ENCODE measurements around the gene IMPA2.

The IMPA2 gene

GRCh38 chr18:12014521-12015415, 33.5 kb downstream of the IMPA2 start:
- H3K4me3 ChIP-seq (ENCODE audit: low read depth, low read length) = no peak overlapping the region
- no peak for TF ChIP-seq CTCF (IDR thresholded peaks at IDR 0.05; ENCODE audit: low read depth, low read length)

- H3K4me3 ChIP-seq (ENCODE audit: low read depth, low read length) = no peak overlapping the region
- no peak for TF ChIP-seq CTCF (IDR thresholded peaks at IDR 0.05; ENCODE audit: low read depth, low read length)
These were observed 34.2 kb downstream of the IMPA2 start for GRCh38 chr18:12015416-12016062.

GRCh38 chr18:12017081-12017480, 35.8 kb downstream of the IMPA2 start:
- H3K4me3 ChIP-seq (ENCODE audit: low read depth, low read length) = no peak overlapping the region
- no peak for TF ChIP-seq CTCF (IDR thresholded peaks at IDR 0.05; ENCODE audit: low read depth, low read length)

- no peak overlapping the region for H3K4me3 ChIP-seq (ENCODE audit: low read depth, low read length)
- TF ChIP-seq CTCF (IDR thresholded peaks at IDR 0.05; ENCODE audit: low read depth, low read length) = no peak
These were observed 37.6 kb downstream of the IMPA2 start for GRCh38 chr18:12018861-12019260.

GRCh38 chr18:12021077-12021476, 39.8 kb downstream of the IMPA2 start:
- no peak for TF ChIP-seq CTCF (IDR thresholded peaks at IDR 0.05; ENCODE audit: low read depth, low read length)
- no peak overlapping the region for H3K4me3 ChIP-seq (ENCODE audit: low read depth, low read length)

- no peak for TF ChIP-seq CTCF (IDR thresholded peaks at IDR 0.05; ENCODE audit: low read depth, low read length)
- H3K4me3 ChIP-seq (ENCODE audit: low read depth, low read length) = no peak overlapping the region
These were observed 40.3 kb downstream of the IMPA2 start for GRCh38 chr18:12021596-12021995.

GRCh38 chr18:12023375-12023774, 42.1 kb downstream of the IMPA2 start:
- no peak overlapping the region for H3K4me3 ChIP-seq (ENCODE audit: low read depth, low read length)
- no peak for TF ChIP-seq CTCF (IDR thresholded peaks at IDR 0.05; ENCODE audit: low read depth, low read length)
